Right lobe of liver (tissue), 6 donors: ENCODE measurements around the gene THRAP3. TPM values are rescaled to one million over a fixed set of nuclear protein-coding genes. Genes with fewer than 3 reads are reported as not detected.

Experiments
- ATAC-seq, 4 donors: fragments of 200-7000 bp; cut with Tn5 transposase; one replicate each; pipeline ENCODE4 v1.9.1; 2020; ENCODE audit warnings: mild to moderate bottlenecking in 4 of 4, moderate library complexity in 4 of 4
- DNase-seq, 3 donors: peaks; one replicate each; pipeline ENCODE4 v3.0.0-alpha.2; 2020
- H3K27ac ChIP-seq, 3 donors: fragments of 200-600 bp; one replicate each; pipeline ENCODE4 v1.8.0; 2022
- H3K27me3 ChIP-seq, 2 donors: fragments of 200-600 bp; one replicate each; pipeline ENCODE4 v1.8.0; 2022
- H3K36me3 ChIP-seq, 4 donors: fragments of 200-600 bp; sonication (generic) in 1 of 4; one replicate each; pipeline versions ENCODE4 v1.5.1 to v1.8.0; 2017 to 2022; ENCODE audit warnings: control low read depth in 1 of 4
- H3K4me1 ChIP-seq, 4 donors: fragments of 200-600 bp; sonication (generic) in 1 of 4; one replicate each; pipeline versions ENCODE4 v1.5.1 to v1.8.0; 2017 to 2022; ENCODE audit warnings: control low read depth in 1 of 4
- H3K4me3 ChIP-seq, 3 donors: fragments of 200-600 bp; one replicate each; pipeline ENCODE4 v1.8.0; 2022
- H3K9me3 ChIP-seq, 4 donors: fragments of 200-600 bp; sonication (generic) in 1 of 4; one replicate each; pipeline versions ENCODE4 v1.5.1 to v1.8.0; 2017 to 2022; ENCODE audit warnings: control low read depth in 1 of 4
- CTCF ChIP-seq, 4 donors: fragments of 200-600 bp in 3 of 4; fragments of 450-650 bp in 1 of 4; IDR thresholded peaks; one replicate each; pipeline versions ENCODE4 v1.5.1 to v1.8.0; 2016 to 2022; ENCODE audit warnings: antibody characterized with exemption in 4 of 4, mild to moderate bottlenecking in 2 of 4
- POLR2A ChIP-seq: fragments of 450-650 bp; IDR thresholded peaks from one replicate; pipeline ENCODE4 v1.6.1; 2017; ENCODE audit warnings: antibody characterized with exemption, mild to moderate bottlenecking
- WGBS: methylation state at CpG from one replicate; pipeline ENCODE4 v1.1.6; 2018; ENCODE audit warnings: low coverage, low lambda C conversion rate; ENCODE audit not compliant: insufficient coverage; ENCODE audit errors: missing lambda C conversion rate; 5-methylcytosine and 5-hydroxymethylcytosine counted together
- intact Hi-C, 2 donors: fragments of 100-400 bp; cut with DNase I; formaldehyde crosslinking; loops; one replicate each; pipeline versions ENCODE4 v1.11.2 to v1.14.1; 2022
- total RNA-seq, 6 experiments: library from RNA; depleted of rRNA in 2 of 6; stranded (reverse); fragments of >200 nt in 2 of 6; fragmentation: NEBNext Ultra II Directional in 3 of 6; extraction: Animal tissue kit (Norgen Biotek cat#: 25700) in 3 of 6; gene quantifications; one replicate each; pipeline versions ENCODE4 v1.1.0 to v1.2.4, GENCODE V29; 2016 to 2023
- donor health status: DM: no; HTN: yes; CAD: no.
- donor health status: DM: no; HTN: no; CAD: no.
- donor health status: DM: no; HTN: no; CAD: no.
- donor health status: DM: no; HTN: yes; CAD: no.
- donor health status: DM: no; HTN: yes; CAD: no.

Gene THRAP3
- total RNA-seq, 6 experiments from 2014 or later: 33.7 to 53.6 (median 40.7) TPM

GRCh38 chr1:36176106-36176949 is 47.9 kb upstream of the THRAP3 start:
- intact Hi-C loops: no loop called here
- no peaks in the 10 kb centered on the region for H3K9me3 ChIP-seq
- no CpG with 5 or more reads among the region's 76 CpGs for WGBS
- no peak for TF ChIP-seq POLR2A
- TF ChIP-seq CTCF (IDR thresholded peaks at IDR 0.05): no peak
- H3K4me3 ChIP-seq: no peak overlapping the region
- peaks cover 10 to 38% (median 12%) of the 10 kb centered on the region in 4 donors for H3K36me3 ChIP-seq
- no peaks in the 10 kb centered on the region for H3K27me3 ChIP-seq
- DNase-seq (no peak), ATAC-seq (no peak)
- H3K27ac ChIP-seq: no peak overlapping the region
- H3K4me1 ChIP-seq: peaks cover 0 to 7% (median 3%) of the 10 kb centered on the region in 4 donors

- H3K27me3 ChIP-seq: no peaks in the 10 kb centered on the region
Measured at GRCh38 chr1:36177589-36178431, 46.4 kb upstream of the THRAP3 start.

GRCh38 chr1:36178471-36179219 is 45.6 kb upstream of the THRAP3 start:
- Histone ChIP-seq H3K27me3 (no peaks in the 10 kb centered on the region), H3K36me3 (peaks cover 0 to 14% (median 4%) of the 10 kb centered on the region in 4 donors), H3K9me3 (no peaks in the 10 kb centered on the region), H3K27ac (no peak overlapping the region), H3K4me1 (peaks cover 0 to 7% (median 3%) of the 10 kb centered on the region in 4 donors), H3K4me3 (peak overlapping the region; percentile 4 to 56 (median 51))
- TF ChIP-seq CTCF (IDR thresholded peaks at IDR 0.05): no peak
- TF ChIP-seq POLR2A: peak; percentile 22
- peak; percentile 96 to 98 (median 97) for ATAC-seq
- intact Hi-C loops: no loop called here
- WGBS: 44% methylated on average over 51 of the region's 62 CpGs
- DNase-seq: peak; percentile 88 to 89 (median 88)

More at GRCh38 chr1:36177589-36178431, 46.4 kb upstream of the THRAP3 start:
- no peak for ATAC-seq
- no peak for DNase-seq
- TF ChIP-seq POLR2A (no peak), CTCF (IDR thresholded peaks at IDR 0.05) (no peak)
- Histone ChIP-seq H3K27ac (no peak overlapping the region), H3K4me3 (peak overlapping the region in 2 of 3 donors; percentile 51 to 56), H3K36me3 (peaks cover 1 to 23% (median 9%) of the 10 kb centered on the region in 4 donors), H3K4me1 (peaks cover 0 to 7% (median 3%) of the 10 kb centered on the region in 4 donors), H3K9me3 (no peaks in the 10 kb centered on the region)
- 65% methylated on average over 3 of the region's 33 CpGs for WGBS
- intact Hi-C loops: no loop called here

- H3K4me3 ChIP-seq: peak overlapping the region in 2 of 3 donors; percentile 51 to 56
- peak in 3 of 4 donors; percentile 3 to 6 (median 4) for ATAC-seq
Measured at GRCh38 chr1:36179220-36179600, 45.0 kb upstream of the THRAP3 start.

More at GRCh38 chr1:36179220-36179600, 45.0 kb upstream of the THRAP3 start:
- H3K27me3 ChIP-seq: no peaks in the 10 kb centered on the region
- 33% methylated on average over 5 of the region's 19 CpGs for WGBS
- H3K36me3 ChIP-seq: peaks cover 0 to 9% (median 2%) of the 10 kb centered on the region in 4 donors
- TF ChIP-seq CTCF (IDR thresholded peaks at IDR 0.05): no peak
- TF ChIP-seq POLR2A: no peak
- no peak overlapping the region for H3K27ac ChIP-seq
- peaks cover 0 to 7% (median 3%) of the 10 kb centered on the region in 4 donors for H3K4me1 ChIP-seq
- intact Hi-C loops: no loop called here
- H3K9me3 ChIP-seq: no peaks in the 10 kb centered on the region
- DNase-seq: no peak
